ENCODE results near the gene TMEM154.

GRCh38 chr4:152678841-152679240 is 956 bp downstream of the TMEM154 start:
- no peak for TF ChIP-seq GATA2 (IDR thresholded peaks at IDR 0.05; ENCODE audit: low read depth, low read length)
- no peak for TF ChIP-seq GATA3 (IDR thresholded peaks at IDR 0.05; ENCODE audit: low read depth, low read length)

Measured in SH-SY5Y (cell line).